Activated T-cell treated with anti-CD3 and anti-CD28 coated beads, Interleukin-2, amount 50 U/mL, for 1 hour (primary cell): ENCODE results near the gene STIMATE.

ENCODE experiments used
- DNase-seq: peaks from one replicate; pipeline ENCODE4 v3.0.0-alpha.2; 2020

STIMATE gene

GRCh38 chr3:52788890-52789745, 108.2 kb downstream of the STIMATE start:
- DNase-seq: no peak

- DNase-seq: no peak
Observed at GRCh38 chr3:52787672-52788625, 109.4 kb downstream of the STIMATE start.

- DNase-seq: no peak
Observed at GRCh38 chr3:52787246-52787645, 110.1 kb downstream of the STIMATE start.
